Pancreas (tissue), 10 donors: Measurements from ENCODE around the gene SBNO1. TPM values are rescaled to one million over a fixed set of nuclear protein-coding genes. Genes with fewer than 3 reads are reported as not detected.

ENCODE experiments used
- ATAC-seq, 4 donors: fragments of 200-7000 bp; cut with Tn5 transposase; one replicate each; pipeline versions ENCODE4 v1.8.0 to v1.9.1; 2020; ENCODE audit warnings: mild to moderate bottlenecking in 4 of 4, moderate library complexity in 4 of 4
- DNase-seq, 6 donors: peaks; one replicate each; pipeline ENCODE4 v3.0.0-alpha.2; 2020
- FAIRE-seq: peaks from 2 replicates; lab custom pipeline; 2012; peaks lifted over from hg19 to GRCh38; lab: Jason Lieb, UNC
- H3K27ac ChIP-seq, 4 donors: fragments of 200-600 bp; sonication (generic); 1 replicate in 3 of 4; 2 replicates in 1 of 4; pipeline versions ENCODE4 v1.5.0 to v1.8.0; 2020
- H3K27me3 ChIP-seq, 4 donors: fragments of 200-600 bp; one replicate each; pipeline ENCODE4 v1.8.0; 2021
- H3K36me3 ChIP-seq, 3 donors: fragments of 200-600 bp; sonication (generic) in 1 of 3; one replicate each; pipeline versions ENCODE4 v1.5.0 to v1.8.0; 2020 to 2021
- H3K4me1 ChIP-seq, 3 donors: fragments of 200-600 bp; one replicate each; pipeline ENCODE4 v1.8.0; 2021
- H3K4me3 ChIP-seq, 4 donors: fragments of 200-600 bp; sonication (generic) in 2 of 4; one replicate each; pipeline versions ENCODE4 v1.5.0 to v1.8.0; 2020 to 2021
- H3K9me3 ChIP-seq, 4 donors: fragments of 200-600 bp; one replicate each; pipeline ENCODE4 v1.8.0; 2021
- WGBS, 2 donors: extraction: QIAGEN DNeasy Blood & Tissue Kit; methylation state at CpG; one replicate each; pipeline ENCODE4 v1.1.7; 2013; 5-methylcytosine and 5-hydroxymethylcytosine counted together
- intact Hi-C, 3 donors: fragments of 100-400 bp; cut with DNase I; formaldehyde crosslinking; loops; one replicate each; pipeline versions ENCODE4 v1.11.1 to v1.14.2; 2022
- polyA plus RNA-seq, 2 donors: library from polyadenylated mRNA; stranded (reverse); fragments of 200-250 nt; gene quantifications; one replicate each; pipeline ENCODE4 v1.2.3, GENCODE V29; 2013
- total RNA-seq, 6 donors: library from RNA; stranded (reverse); fragmentation: NEBNext Ultra II Directional in 4 of 6; extraction: Animal tissue kit (Norgen Biotek cat#: 25700) in 4 of 6; gene quantifications; one replicate each; pipeline versions ENCODE4 v1.2.1 to v1.2.4, GENCODE V29; 2021 to 2023
- TF ChIP-seq, protein P1 (sequence below), 4 donors: fragments of 200-600 bp; sonication (generic) in 3 of 4; IDR thresholded peaks; one replicate each; pipeline versions ENCODE4 v1.5.0 to v1.8.0; 2021; ENCODE audit warnings: antibody characterized with exemption in 4 of 4
- donor health status: healthy with polysubstance abuse.
- donor health status: DM: no; HTN: no; CAD: no; lungs with moderate emphysema.
- donor health status: DM: no; HTN: no; CAD: no.
- donor health status: control.
- donor health status: control.
- donor health status: Bipolar disorder and iron deficiency.
- donor health status: DM: yes; HTN: yes; CAD: no.
- donor health status: DM: no; HTN: no; CAD: no.
- donor health status: DM: no; HTN: no; CAD: no.
- donor health status: DM: yes; HTN: yes; CAD: no.

Gene SBNO1
- total and polyA plus RNA-seq, 8 donors = 2.6 to 16.3 (median 8.8) TPM

DNA sequence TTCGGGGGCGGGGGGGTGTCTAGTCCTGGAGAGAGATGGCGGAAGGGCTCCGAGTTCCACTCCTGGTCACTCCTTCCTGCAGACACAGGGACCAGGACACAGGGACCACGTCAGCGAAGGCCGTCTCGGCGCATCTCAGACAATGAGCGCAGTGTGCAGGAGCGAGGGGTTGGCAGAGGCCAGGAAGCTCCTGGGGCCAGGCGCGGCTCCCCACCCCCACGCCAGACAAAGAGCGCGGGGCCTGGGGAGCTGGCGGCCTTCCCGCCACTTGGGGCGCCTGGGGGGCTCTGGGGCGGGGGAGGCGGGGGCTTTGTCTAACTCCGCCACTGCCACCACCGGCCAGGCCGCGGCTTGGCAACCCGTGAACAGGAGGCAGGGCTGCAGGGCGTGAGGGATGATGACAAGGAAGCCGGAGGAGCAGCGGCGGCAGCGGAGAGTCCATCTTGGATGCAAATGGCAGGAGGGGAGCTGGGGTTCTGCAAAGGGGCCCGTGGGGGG lies 95.2 kb downstream of the SBNO1 start:
- Histone ChIP-seq H3K9me3 (no peaks in the 10 kb centered on the region), H3K36me3 (no peaks in the 10 kb centered on the region), H3K27ac (peak overlapping the region; percentile 62 to 79 (median 69)), H3K4me1 (peaks cover 0 to 4% (median 3%) of the 10 kb centered on the region in 3 donors), H3K27me3 (no peaks in the 10 kb centered on the region), H3K4me3 (peak overlapping the region; percentile 59 to 91 (median 81))
- intact Hi-C loops = no loop called here
- TF ChIP-seq, protein P1, sequence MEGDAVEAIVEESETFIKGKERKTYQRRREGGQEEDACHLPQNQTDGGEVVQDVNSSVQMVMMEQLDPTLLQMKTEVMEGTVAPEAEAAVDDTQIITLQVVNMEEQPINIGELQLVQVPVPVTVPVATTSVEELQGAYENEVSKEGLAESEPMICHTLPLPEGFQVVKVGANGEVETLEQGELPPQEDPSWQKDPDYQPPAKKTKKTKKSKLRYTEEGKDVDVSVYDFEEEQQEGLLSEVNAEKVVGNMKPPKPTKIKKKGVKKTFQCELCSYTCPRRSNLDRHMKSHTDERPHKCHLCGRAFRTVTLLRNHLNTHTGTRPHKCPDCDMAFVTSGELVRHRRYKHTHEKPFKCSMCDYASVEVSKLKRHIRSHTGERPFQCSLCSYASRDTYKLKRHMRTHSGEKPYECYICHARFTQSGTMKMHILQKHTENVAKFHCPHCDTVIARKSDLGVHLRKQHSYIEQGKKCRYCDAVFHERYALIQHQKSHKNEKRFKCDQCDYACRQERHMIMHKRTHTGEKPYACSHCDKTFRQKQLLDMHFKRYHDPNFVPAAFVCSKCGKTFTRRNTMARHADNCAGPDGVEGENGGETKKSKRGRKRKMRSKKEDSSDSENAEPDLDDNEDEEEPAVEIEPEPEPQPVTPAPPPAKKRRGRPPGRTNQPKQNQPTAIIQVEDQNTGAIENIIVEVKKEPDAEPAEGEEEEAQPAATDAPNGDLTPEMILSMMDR (IDR thresholded peaks at IDR 0.05) = no peak
- ATAC-seq (peak; percentile 44 to 58 (median 54)), DNase-seq (peak; percentile 51 to 88 (median 68)), FAIRE-seq (no peak)
- 34 to 41% methylated on average over 32 of the region's 32 CpGs for WGBS, 2 donors

DNA sequence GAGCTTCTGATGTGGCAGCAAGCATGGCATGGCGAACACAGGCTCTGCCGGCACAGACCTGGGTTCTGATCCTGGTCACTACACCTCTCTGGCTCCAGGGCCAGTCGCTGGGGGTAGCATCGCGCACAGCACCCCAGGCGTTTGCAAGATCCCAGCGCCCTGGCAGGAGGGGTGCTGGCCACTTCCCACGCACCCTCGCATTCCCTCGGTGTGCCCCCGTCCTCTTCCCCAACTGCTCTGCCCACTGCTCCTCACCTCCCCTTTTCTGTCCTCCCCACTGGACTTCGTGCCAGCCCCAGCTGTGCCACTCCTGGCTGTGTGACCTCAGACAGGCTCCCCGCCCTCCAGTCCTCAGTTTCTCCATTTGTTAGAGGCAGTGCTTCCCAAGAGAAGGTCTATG lies 95.8 kb downstream of the SBNO1 start:
- TF ChIP-seq, protein P1 (IDR thresholded peaks at IDR 0.05) = no peak
- FAIRE-seq = no peak
- no peaks in the 10 kb centered on the region for H3K9me3 ChIP-seq
- intact Hi-C loops = no loop called here
- no peak for DNase-seq
- H3K36me3 ChIP-seq = no peaks in the 10 kb centered on the region
- H3K27me3 ChIP-seq = no peaks in the 10 kb centered on the region
- peaks cover 0 to 4% (median 3%) of the 10 kb centered on the region in 3 donors for H3K4me1 ChIP-seq
- 82 to 83% methylated on average over 13 of the region's 13 CpGs for WGBS, 2 donors
- H3K27ac ChIP-seq = peak overlapping the region; percentile 33 to 79 (median 69)
- no peak overlapping the region for H3K4me3 ChIP-seq
- no peak for ATAC-seq

DNA sequence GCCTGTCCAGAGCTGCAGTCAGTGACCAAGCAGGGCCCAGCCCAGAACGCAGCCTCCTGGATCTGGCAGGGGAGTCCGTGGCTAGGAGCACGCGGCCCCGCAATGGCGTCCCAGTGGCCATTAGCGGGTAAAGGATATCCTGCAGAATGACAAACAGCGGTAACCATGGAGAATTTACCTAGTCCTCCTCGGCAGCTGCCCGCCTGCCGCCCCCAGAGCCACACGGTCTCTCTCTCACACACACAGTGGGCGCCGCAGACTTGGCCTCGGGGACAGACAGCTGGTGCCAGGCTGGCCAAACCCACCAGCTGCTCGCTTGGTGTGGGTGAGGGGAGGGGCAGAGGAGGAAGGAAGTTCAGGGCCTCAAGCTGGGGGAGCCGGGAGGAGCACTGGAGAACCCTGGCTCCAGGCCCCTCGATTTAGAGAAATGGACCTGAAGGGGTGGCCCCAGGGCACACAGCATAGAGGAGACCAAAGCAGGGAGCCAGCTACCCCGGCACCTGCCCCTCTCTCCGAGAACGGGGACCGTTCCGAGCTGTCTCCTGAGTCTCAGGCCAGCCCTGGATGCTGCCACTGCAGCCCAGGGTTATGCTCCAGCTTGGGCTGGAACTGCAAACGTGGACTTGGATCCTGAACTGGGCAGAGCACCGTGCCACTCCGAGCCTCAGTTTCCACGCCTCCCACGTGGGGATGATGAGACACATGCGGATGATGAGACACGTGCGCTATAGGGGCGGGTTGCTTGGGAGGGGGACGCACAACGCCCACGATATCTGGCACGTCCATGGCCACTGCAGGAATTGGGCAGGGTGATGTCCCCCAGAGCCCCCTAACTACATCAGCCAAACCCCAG lies 96.4 kb downstream of the SBNO1 start:
- DNase-seq = peak in 1 of 6 donors; percentile 45
- intact Hi-C loops = no loop called here

DNA sequence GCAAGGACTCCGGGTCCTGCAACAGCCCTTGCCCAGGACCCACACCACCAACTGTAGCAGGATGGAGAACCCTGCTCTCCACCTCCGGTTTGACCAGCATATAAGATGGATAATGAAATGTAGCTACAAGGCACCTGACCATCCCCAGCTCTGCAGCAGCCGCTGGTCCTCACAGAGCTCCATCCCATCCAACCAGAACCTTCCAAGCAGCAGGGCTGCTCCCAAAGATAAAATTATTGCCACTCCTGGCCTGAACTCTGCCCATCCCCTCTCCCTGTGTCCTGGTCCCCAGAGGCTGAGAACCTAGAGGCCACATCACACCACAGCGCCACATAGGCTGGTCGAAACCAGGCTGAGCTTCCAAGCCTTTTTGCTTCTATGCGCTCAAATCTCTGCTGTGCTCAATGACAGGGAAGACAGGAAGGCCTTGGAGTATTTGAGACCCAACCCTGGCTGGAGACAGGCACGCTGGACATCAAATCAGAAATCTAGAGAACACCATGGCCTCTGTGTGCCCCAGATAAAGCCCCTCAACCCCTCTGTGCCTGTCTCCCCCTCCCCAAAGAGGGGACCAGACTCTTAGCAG lies 97.2 kb downstream of the SBNO1 start:
- H3K4me3 ChIP-seq = no peak overlapping the region
- no peak overlapping the region for H3K27ac ChIP-seq
- ATAC-seq = no peak
- no peaks in the 10 kb centered on the region for H3K27me3 ChIP-seq
- intact Hi-C loops = no loop called here
- DNase-seq = no peak
- H3K36me3 ChIP-seq = no peaks in the 10 kb centered on the region
- H3K9me3 ChIP-seq = no peaks in the 10 kb centered on the region
- WGBS, 2 donors = 89% methylated on average over 7 of the region's 7 CpGs
- H3K4me1 ChIP-seq = peaks cover 0 to 4% (median 2%) of the 10 kb centered on the region in 3 donors
- TF ChIP-seq, protein P1 (IDR thresholded peaks at IDR 0.05) = no peak
- no peak for FAIRE-seq

More for the DNA sequence above, 96.4 kb downstream of the SBNO1 start:
- H3K4me3 ChIP-seq = no peak overlapping the region
- H3K9me3 ChIP-seq = no peaks in the 10 kb centered on the region
- TF ChIP-seq, protein P1 (IDR thresholded peaks at IDR 0.05) = no peak
- H3K4me1 ChIP-seq = peaks cover 0 to 4% (median 3%) of the 10 kb centered on the region in 3 donors
- H3K27me3 ChIP-seq = no peaks in the 10 kb centered on the region
- H3K27ac ChIP-seq = peak overlapping the region in 1 of 4 donors; percentile 4
- no peaks in the 10 kb centered on the region for H3K36me3 ChIP-seq
- ATAC-seq (peak in 3 of 4 donors; percentile 3 to 9 (median 3)), FAIRE-seq (no peak)
- 71 to 74% methylated on average over 36 of the region's 36 CpGs for WGBS, 2 donors
